C4-2B (cell line): ENCODE data around the gene SLC24A1.

ENCODE experiments used
- ZFX ChIP-seq: fragments of 450-650 bp; IDR thresholded peaks from 2 replicates; pipeline ENCODE4 v1.6.1; 2017
- TF ChIP-seq, protein P1 (sequence below): fragments of 450-650 bp; conservative IDR thresholded peaks from 2 replicates; pipeline ENCODE4 v1.5.1; 2017; ENCODE audit warnings: mild to moderate bottlenecking

- TF ChIP-seq, protein P1, sequence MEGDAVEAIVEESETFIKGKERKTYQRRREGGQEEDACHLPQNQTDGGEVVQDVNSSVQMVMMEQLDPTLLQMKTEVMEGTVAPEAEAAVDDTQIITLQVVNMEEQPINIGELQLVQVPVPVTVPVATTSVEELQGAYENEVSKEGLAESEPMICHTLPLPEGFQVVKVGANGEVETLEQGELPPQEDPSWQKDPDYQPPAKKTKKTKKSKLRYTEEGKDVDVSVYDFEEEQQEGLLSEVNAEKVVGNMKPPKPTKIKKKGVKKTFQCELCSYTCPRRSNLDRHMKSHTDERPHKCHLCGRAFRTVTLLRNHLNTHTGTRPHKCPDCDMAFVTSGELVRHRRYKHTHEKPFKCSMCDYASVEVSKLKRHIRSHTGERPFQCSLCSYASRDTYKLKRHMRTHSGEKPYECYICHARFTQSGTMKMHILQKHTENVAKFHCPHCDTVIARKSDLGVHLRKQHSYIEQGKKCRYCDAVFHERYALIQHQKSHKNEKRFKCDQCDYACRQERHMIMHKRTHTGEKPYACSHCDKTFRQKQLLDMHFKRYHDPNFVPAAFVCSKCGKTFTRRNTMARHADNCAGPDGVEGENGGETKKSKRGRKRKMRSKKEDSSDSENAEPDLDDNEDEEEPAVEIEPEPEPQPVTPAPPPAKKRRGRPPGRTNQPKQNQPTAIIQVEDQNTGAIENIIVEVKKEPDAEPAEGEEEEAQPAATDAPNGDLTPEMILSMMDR, result no peak
- no peak for TF ChIP-seq ZFX
Measured at GRCh38 chr15:65631503-65631902, 9.8 kb downstream of the SLC24A1 start.
